Stimulated activated CD8-positive, alpha-beta memory T cell treated with anti-CD3 and anti-CD28 coated beads, Interleukin-7, amount 100 ng/mL, for 48 hours (primary cell): Measurements from ENCODE around the gene SIGLEC6.

Source experiments
- DNase-seq, 2 donors: peaks; one replicate each; pipeline ENCODE4 v3.0.0-alpha.2; 2020; ENCODE audit warnings: low read depth in 1 of 2; ENCODE audit errors: extremely low read depth in 1 of 2

The SIGLEC6 gene

GRCh38 chr19:51531349-51532315 lies at the start of gene SIGLEC6:
Gene SIGLEC6, minus strand, starts transcription at chr19:51531670. Its CDS starts 22 bp downstream, at chr19:51531648.
- no peak for DNase-seq

GRCh38 chr19:51576850-51577249 lies 45.4 kb upstream of the SIGLEC6 start:
- no peak for DNase-seq

GRCh38 chr19:51573331-51573730 lies 41.9 kb upstream of the SIGLEC6 start:
- no peak for DNase-seq

GRCh38 chr19:51572908-51573307 lies 41.4 kb upstream of the SIGLEC6 start:
- DNase-seq: no peak

- DNase-seq: no peak
Observed at GRCh38 chr19:51572410-51572809, 40.9 kb upstream of the SIGLEC6 start.

- no peak for DNase-seq
Observed at GRCh38 chr19:51571599-51571998, 40.1 kb upstream of the SIGLEC6 start.

GRCh38 chr19:51570962-51571575 lies 39.6 kb upstream of the SIGLEC6 start, which contains the start of gene ZNF175:
Gene ZNF175, plus strand, starts transcription at chr19:51571283. Its CDS starts 2,047 bp downstream, at chr19:51573330.
- DNase-seq: peak; percentile 69 to 80

GRCh38 chr19:51568456-51568855 lies 37.0 kb upstream of the SIGLEC6 start:
- DNase-seq: no peak

GRCh38 chr19:51567583-51567982 lies 36.1 kb upstream of the SIGLEC6 start:
- DNase-seq: no peak

- no peak for DNase-seq
Observed at GRCh38 chr19:51566489-51567100, 35.1 kb upstream of the SIGLEC6 start.

GRCh38 chr19:51565583-51565982 lies 34.1 kb upstream of the SIGLEC6 start:
- no peak for DNase-seq

GRCh38 chr19:51564791-51565190 lies 33.3 kb upstream of the SIGLEC6 start:
- DNase-seq: no peak

GRCh38 chr19:51560339-51560738 lies 28.9 kb upstream of the SIGLEC6 start:
- DNase-seq: no peak

GRCh38 chr19:51559240-51559639 lies 27.8 kb upstream of the SIGLEC6 start:
- DNase-seq: no peak

- peak in 1 of 2 donors; percentile 25 for DNase-seq
Observed at GRCh38 chr19:51552996-51553725, 21.7 kb upstream of the SIGLEC6 start.

- no peak for DNase-seq
Observed at GRCh38 chr19:51552608-51552995, 21.1 kb upstream of the SIGLEC6 start.

- no peak for DNase-seq
Observed at GRCh38 chr19:51551673-51552432, 20.4 kb upstream of the SIGLEC6 start.

GRCh38 chr19:51550848-51551672 lies 19.6 kb upstream of the SIGLEC6 start:
- no peak for DNase-seq
